Left cardiac atrium (tissue), 4 donors: ENCODE results near the gene STAT6. TPM values are rescaled to one million over a fixed set of nuclear protein-coding genes. Genes with fewer than 3 reads are reported as not detected.
"Not testable (repeated sequence)": the region's sequence is repeated elsewhere in the genome, so short reads cannot be mapped to it uniquely, and the experiment has no call there.

Source experiments
- ATAC-seq, 2 donors: fragments of 200-7000 bp; cut with Tn5 transposase; one replicate each; pipeline ENCODE4 v1.9.1; 2020; ENCODE audit warnings: mild to moderate bottlenecking in 2 of 2, moderate library complexity in 2 of 2
- DNase-seq: peaks from one replicate; pipeline ENCODE4 v3.0.0-alpha.2; 2020
- intact Hi-C, 2 donors: fragments of 100-400 bp; cut with DNase I; formaldehyde crosslinking; loops; one replicate each; pipeline versions ENCODE4 v1.14.1 to v1.15.1; 2022 to 2023
- total RNA-seq, 2 donors: library from RNA; stranded (reverse); fragmentation: NEBNext Ultra II Directional; extraction: Animal tissue kit (Norgen Biotek cat#: 25700); gene quantifications; one replicate each; pipeline ENCODE4 v1.2.1, GENCODE V29; 2021
- donor health status: DM: no; HTN: yes; CAD: no.
- donor health status: DM: no; HTN: yes; CAD: no; lungs with severe emphysema.
- donor health status: DM: yes; HTN: yes; CAD: no.
- donor health status: Dilated cardiomyopathy.

The STAT6 gene
- total RNA-seq, 2 donors from 2014 or later, result 77.7 to 78.1 TPM

DNA sequence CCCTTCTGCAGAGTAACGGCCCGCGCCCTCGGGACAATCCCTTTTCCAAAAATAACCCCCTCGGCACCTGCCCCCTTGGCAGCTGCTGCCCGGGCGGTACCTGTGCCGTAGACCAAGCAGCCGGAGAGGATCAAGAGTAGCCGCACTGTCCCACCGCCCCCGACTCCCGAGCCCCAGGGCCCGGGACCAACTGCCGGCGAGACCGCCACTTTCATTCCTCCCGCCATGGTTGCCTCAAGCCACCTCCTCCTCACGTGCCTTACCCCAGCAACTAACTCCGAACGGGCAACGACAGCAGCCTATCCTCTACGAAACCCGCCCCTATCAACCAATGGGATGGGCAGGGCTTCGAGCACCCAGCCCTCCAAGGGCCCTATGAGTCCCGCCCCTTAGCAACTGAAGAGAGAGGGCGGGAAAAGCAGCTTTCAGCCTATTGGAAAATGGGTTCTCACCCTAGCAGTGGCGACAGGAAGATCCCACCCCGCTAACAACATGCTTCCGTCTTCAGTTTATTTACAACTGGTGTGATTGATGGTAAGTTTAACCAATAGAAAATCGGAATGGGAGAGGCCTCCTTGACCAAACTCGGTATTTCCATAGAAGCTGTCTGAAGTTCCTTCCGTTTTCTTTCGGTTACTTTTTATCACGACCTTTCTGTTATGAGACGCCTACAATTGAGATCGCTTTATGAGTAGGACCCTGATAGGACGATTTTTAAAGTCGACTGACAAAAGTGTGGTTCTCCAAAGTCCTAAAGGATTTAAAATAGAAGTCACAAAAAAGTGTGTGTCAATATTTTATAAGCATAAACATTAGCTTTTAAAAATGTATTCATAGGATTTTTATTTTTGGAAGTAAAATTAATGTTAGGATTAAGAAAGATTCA is 32.4 kb downstream of the STAT6 start, which contains the start of gene NEMP1:
Gene NEMP1 (minus strand): TSS at position 273 of the 886 bp plus-strand sequence. CDS start 46 bp downstream, at position 227.
- intact Hi-C loops, result no loop called here
- DNase-seq, result peak; percentile 96
- ATAC-seq, result peak; percentile 100

GRCh38 chr12:57073566-57074450 is 37.4 kb downstream of the STAT6 start:
- DNase-seq, ATAC-seq, intact Hi-C loops: not testable (repeated sequence)

DNA sequence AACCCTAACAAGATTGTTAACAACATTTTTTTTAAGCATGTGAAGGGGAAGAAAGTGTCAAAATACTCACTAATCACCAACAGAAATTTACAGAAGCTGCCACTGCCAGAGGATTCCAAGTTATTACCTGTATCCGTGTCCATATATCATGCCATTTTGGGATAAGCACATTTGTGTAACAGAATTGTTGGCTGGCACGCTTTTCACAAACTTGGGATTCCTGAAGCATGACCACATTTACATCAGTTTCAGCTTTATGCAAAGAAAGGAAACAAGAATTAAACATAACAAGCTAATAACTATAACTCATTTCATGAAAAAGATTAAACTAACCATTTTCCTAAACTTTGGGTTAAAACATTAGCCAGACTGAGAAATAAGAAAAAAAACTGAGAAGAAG is 38.5 kb downstream of the STAT6 start:
- DNase-seq (no peak), ATAC-seq (no peak)
- intact Hi-C loops, result no loop called here

GRCh38 chr12:57069523-57069922 is 41.6 kb downstream of the STAT6 start:
- peak; percentile 94 to 95 for ATAC-seq
- DNase-seq, result peak; percentile 54
- intact Hi-C loops, result loop anchor here (1.0 to 10.0 kb wide), 3 partner anchors 43 to 113 kb away; no protein-coding TSS in a partner anchor

GRCh38 chr12:57066245-57066644 is 44.9 kb downstream of the STAT6 start:
- no peak for DNase-seq
- no peak for ATAC-seq
- intact Hi-C loops, result loop anchor here (5.0 to 10.0 kb wide), 2 partner anchors 109 to 116 kb away; no protein-coding TSS in a partner anchor

GRCh38 chr12:57063991-57064685 is 47.0 kb downstream of the STAT6 start:
- no peak for ATAC-seq
- intact Hi-C loops, result loop anchor here (5.0 to 10.0 kb wide), 3 partner anchors 52 to 307 kb away; no protein-coding TSS in a partner anchor
- no peak for DNase-seq

DNA sequence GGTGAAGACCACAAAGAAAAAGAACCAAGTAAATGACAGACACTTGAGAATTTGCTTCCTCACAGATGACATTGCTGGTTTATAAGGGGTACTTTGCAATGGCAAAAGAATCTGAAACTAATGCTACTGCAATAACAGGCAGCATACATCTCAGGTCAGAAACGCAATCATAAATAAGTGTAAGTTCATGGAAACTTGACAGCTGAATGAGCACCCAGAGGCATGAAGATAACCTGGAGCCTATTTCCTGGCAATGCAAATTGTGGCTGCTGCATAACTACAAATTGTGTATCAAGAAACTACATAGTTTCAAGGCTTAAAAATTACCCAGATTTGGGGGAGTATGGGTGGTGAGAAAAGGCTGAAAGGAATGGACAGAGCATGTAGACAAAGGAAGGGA is 52.7 kb downstream of the STAT6 start:
- intact Hi-C loops, result no loop called here
- DNase-seq (no peak), ATAC-seq (no peak)

- DNase-seq, result no peak
- intact Hi-C loops, result no loop called here
- no peak for ATAC-seq
Observed at GRCh38 chr12:57057067-57057751, 54.0 kb downstream of the STAT6 start.

DNA sequence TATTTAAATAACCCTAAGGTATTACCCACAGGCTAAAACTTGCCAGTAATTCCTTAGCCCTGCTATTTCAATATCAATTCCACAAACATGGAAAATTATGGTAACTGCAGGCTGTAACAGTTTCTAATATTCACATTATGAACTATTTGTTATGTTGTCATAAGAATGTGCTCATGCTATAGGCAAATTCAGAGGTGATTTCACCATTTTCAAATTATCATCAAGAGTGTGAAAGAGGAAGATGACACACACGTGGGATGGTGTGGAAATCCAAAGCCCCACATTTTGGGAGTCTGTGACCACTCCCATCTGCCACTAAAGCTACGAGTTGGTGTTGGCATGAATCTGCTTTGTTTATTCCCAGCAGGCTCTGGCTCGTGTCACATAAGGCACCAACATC is 55.3 kb downstream of the STAT6 start:
- DNase-seq (no peak), ATAC-seq (no peak)
- intact Hi-C loops, result no loop called here

- intact Hi-C loops, ATAC-seq: not testable (repeated sequence)
Observed at GRCh38 chr12:57053901-57054300, 57.3 kb downstream of the STAT6 start.

DNA sequence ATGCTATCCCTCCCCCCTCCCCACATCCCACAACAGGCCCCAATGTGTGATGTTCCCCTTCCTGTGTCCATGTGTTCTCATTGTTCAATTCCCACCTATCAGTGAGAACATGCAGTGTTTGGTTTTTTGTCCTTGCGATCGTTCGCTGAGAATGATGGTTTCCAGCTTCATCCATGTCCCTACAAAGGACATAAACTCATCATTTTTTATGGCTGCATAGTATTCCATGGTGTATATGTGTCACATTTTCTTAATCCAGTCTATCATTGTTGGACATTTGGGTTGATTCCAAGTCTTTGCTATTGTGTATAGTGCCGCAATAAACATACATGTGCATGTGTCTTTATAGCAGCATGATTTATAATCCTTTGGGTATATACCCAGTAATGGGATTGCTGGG is 58.0 kb downstream of the STAT6 start:
- DNase-seq, intact Hi-C loops, ATAC-seq: not testable (repeated sequence)

More at GRCh38 chr12:57053901-57054300, 57.3 kb downstream of the STAT6 start:
- DNase-seq, result not testable (repeated sequence)

- DNase-seq, result no peak
- intact Hi-C loops, result no loop called here
- no peak for ATAC-seq
Observed at GRCh38 chr12:57051011-57051410, 60.2 kb downstream of the STAT6 start.

DNA sequence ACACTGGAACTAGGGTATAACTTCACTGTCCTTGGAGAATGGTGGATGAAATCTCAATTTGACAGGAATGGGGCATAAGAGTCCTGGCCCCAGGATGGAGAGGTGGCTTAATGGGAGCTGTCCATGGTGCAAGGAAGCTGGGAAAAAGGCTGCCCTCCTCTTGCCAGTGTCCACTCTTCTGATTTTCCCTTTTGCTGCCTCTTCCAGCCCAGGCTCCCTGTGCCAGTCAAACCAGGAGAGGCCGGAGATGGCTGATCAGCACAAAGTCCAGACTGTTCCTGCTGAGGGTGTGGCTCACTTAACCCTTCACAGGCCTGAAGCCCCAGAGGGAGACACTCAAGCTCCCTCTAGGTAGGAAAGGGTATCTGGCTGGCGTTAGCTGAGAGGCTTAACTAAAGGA is 61.3 kb downstream of the STAT6 start, which contains the start of gene MYO1A:
Gene MYO1A (minus strand): TSS at position 240 of the 400 bp plus-strand sequence. CDS start 1,806 bp downstream, outside the sequence.
- intact Hi-C loops, result no loop called here
- DNase-seq (no peak), ATAC-seq (no peak)

DNA sequence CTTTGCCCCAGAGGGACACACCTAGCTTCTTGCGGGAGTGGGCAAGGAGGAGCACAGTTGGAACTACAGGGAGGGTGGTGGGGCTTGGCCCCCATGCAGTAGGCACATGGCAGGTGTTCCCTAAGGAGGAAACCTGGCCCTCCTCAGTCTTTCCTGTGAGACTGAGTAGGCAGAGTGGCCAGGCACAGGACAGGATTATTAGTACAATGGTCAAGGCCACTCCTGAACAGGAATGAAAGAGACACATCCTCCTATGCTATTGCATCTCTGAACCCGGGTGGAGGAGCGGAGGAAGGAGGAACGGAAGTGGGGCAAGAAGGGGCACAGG is 62.1 kb downstream of the STAT6 start:
- ATAC-seq (no peak), DNase-seq (no peak)
- intact Hi-C loops, result no loop called here

- DNase-seq, result no peak
- intact Hi-C loops, result no loop called here
- no peak for ATAC-seq
Observed at GRCh38 chr12:57048423-57049118, 62.6 kb downstream of the STAT6 start.

DNA sequence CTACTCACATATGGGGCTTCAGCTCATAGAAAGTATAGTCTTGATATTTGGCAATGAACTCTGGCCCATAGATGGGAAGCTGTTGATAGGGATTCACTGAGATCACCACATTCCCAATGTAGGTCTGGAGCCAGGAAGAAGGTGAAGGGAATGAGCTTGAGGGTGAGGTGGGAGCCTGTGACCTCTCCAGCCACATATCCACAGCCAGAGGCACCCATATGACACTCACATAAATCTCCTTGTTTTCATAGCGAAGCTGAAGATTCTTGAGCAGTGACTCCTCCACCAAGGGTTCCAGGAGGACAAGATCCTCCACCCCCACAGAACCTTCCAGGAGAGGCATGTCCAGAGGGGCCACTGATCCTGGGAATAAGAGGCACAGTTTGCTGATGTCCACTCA is 63.2 kb downstream of the STAT6 start:
- intact Hi-C loops, result no loop called here

DNA sequence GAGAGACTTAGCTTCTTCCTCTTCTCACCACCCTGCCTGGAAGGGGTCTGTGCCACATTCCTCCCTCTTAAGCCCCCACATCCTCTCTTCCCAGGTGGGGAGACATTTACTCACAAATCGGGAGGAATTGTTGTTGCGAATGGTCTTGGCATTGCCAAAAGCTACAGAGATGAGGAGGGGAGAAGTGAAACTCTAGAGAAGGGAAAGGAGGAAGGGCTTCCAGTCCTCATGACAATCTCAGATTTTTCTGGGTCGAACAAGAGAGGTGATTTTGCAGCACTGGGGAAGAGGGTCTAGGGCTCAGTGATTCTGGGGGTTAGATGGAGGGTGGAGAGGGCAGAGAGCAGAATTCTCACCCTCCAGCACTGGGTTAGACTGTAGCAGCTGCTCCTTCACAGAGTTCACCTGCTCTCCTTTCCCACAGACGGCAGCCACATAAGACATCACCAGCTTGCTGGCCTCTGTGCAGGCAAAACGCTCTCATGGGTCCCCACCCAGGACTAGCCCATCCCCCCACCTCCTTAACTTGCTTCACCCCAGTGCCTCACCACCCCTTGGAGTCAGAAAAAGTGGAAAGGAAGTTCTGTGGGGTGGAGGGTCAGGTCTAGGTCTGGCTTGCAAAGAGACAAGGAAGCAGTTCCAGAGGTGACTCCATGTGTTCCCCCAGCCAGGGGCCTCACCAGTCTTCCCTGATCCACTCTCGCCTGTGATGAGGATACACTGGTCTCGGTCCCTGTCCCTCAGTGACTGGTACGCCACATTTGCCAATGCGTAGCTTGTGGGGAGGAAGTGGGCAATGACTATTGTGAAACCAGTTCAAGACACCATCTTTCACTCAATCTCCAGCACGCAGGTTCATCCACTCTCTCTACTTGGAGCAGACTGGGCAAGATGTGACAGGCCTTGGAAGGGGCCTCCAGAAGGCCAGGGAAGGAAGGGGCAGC is 63.9 kb downstream of the STAT6 start:
- intact Hi-C loops, result no loop called here
- DNase-seq (no peak), ATAC-seq (peak; percentile 27 to 31)

More for the DNA sequence above, 63.2 kb downstream of the STAT6 start:
- no peak for ATAC-seq
- DNase-seq, result no peak
